Epithelial cell of esophagus (primary cell): ENCODE data around the gene PI4KA.

Source experiments
- DNase-seq: peaks from one replicate; pipeline ENCODE4 v3.0.0; 2010; ENCODE audit warnings: low read depth
- H3K4me3 ChIP-seq: 2 replicates; pipeline ENCODE4 v1.5.1; 2011; ENCODE audit warnings: mild to moderate bottlenecking, low read length, control low read depth
- TF ChIP-seq, protein P1 (sequence below): IDR thresholded peaks from 2 replicates; pipeline ENCODE4 v1.5.1; 2011; ENCODE audit warnings: low read depth, mild to moderate bottlenecking, low read length, control low read depth, inconsistent platforms; ENCODE audit not compliant: insufficient read depth; ENCODE audit errors: missing control alignments

PI4KA gene

DNA sequence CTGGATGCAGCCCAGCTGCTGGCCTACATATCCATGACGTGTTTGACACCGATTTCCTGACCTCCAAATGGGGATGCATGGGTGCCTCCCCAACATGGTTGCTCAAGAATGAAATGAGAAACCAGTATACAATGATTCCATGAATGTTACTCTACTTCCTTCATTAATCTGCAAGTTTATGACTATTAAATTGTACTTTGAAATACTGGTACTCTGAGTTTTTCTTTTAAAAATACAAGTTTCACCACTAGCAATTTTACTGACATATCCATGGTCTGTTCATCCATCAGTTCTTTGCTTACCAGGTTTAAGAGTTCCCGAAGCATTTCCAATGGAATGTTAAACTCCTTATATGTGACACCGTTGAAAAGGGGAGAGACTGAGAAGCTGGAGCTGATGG lies 45.6 kb downstream of the PI4KA start:
- TF ChIP-seq, protein P1, sequence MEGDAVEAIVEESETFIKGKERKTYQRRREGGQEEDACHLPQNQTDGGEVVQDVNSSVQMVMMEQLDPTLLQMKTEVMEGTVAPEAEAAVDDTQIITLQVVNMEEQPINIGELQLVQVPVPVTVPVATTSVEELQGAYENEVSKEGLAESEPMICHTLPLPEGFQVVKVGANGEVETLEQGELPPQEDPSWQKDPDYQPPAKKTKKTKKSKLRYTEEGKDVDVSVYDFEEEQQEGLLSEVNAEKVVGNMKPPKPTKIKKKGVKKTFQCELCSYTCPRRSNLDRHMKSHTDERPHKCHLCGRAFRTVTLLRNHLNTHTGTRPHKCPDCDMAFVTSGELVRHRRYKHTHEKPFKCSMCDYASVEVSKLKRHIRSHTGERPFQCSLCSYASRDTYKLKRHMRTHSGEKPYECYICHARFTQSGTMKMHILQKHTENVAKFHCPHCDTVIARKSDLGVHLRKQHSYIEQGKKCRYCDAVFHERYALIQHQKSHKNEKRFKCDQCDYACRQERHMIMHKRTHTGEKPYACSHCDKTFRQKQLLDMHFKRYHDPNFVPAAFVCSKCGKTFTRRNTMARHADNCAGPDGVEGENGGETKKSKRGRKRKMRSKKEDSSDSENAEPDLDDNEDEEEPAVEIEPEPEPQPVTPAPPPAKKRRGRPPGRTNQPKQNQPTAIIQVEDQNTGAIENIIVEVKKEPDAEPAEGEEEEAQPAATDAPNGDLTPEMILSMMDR, result no peak
- no peak for DNase-seq
- no peak overlapping the region for H3K4me3 ChIP-seq

DNA sequence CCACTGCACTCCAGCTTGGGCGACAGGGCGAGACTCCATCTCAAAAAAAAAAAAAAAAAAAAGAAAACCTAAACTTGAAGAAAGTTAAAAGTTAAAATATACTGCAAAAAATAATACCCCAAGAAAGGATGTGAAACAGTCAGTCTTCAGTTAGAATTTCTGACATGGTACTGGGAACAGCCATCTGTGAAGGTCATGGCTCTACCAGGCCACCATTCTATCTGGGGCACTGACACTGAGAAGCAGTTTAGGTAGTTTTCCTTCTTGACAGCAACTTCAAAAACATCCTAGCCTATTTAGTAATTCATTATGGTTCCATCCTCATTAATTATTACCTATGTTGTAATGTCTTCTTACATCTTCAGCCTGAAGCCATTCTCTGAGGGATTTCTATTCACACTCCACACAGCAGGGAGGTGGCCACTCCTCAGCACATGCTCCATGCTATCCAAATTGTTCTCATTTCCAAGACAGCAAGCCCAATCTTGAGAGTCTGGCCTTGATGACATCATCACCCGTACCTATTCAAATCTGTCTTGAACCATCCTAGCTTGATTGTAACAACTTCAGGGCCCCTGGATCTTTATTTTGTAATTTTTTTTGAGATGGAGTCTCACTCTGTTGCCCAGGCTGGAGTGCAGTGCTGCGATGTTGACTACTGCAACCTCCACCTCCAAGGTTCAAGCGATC lies 46.5 kb downstream of the PI4KA start:
- TF ChIP-seq, protein P1, result no peak

DNA sequence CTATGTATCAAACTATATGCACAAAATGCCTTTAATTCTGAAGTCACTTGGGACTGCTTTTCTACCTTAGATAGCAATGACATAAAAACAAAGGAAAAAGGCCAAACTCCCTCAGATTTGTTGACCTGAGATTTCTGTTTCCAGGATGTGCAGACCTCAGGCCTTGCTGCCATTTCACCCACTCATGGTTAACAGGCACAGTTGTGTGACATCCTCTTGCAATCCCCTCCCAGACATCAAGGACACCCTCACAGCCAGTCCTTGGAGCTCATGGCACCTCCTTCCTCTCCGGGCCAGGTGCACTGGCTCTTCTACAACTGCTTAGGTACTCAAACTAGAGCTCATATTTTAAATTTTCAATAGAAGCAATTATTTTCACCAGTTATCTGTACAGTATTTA lies 47.4 kb downstream of the PI4KA start:
- TF ChIP-seq, protein P1, result no peak
- DNase-seq, result no peak
- H3K4me3 ChIP-seq, result no peak overlapping the region

More for the DNA sequence above, 46.5 kb downstream of the PI4KA start:
- H3K4me3 ChIP-seq, result no peak overlapping the region
- no peak for DNase-seq

DNA sequence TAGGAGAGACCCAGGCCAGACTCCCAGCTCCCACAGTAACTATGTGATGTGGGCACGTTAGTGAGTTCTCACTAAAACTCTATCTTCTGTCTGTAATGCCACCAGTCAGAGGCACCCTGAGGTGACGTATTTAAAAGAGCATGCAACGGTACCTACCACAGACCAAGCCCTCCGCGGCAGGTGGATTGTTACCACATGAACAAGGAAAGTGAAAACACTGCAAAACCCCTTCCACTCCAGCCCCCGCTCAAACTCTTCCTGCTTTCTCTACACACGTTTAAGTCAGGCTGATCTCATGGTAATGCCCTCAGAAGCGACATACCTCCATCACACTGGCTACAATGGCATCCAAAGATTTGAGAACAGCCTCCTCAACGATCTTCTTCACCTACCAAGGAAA lies 48.0 kb downstream of the PI4KA start:
- H3K4me3 ChIP-seq, result no peak overlapping the region
- TF ChIP-seq, protein P1, result no peak
- DNase-seq, result no peak

- H3K4me3 ChIP-seq, result no peak overlapping the region
- TF ChIP-seq, protein P1, result no peak
- no peak for DNase-seq
These were observed 48.9 kb downstream of the PI4KA start for GRCh38 chr22:20809538-20810185.

GRCh38 chr22:20808844-20809243 lies 49.8 kb downstream of the PI4KA start:
- TF ChIP-seq, protein P1, result no peak
- no peak overlapping the region for H3K4me3 ChIP-seq
- DNase-seq, result no peak
